ENCODE data around the gene USF1.

DNA sequence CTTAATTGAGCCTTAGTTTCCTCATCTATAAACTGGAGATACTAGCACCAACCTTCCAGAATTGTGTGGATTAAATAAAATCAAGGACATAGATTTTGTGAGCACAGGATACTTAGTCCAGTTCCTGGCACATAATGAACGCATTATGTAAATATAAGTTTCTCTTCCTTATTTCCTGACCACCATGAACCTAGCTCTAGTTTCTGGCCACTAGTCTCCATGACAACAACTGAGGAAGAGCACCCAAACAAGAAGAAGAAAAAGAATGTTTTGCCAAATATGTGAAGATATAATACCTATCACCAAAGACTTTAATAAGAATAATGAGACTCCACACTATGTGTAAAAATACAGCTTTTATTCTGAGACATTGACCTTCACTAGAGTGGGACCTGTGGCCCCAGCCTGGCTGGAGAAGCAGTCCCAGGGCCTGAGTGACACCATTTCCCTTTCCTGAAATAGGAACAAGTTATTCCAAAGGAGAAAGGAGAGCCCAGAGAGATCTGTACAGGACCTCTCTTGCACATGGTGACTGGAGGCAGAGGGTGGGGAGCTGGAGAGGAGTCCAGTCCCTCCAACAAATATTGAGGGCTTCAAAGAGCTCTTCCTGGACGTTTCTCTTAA lies 940 bp upstream of the USF1 start:
- TF ChIP-seq, protein P1, sequence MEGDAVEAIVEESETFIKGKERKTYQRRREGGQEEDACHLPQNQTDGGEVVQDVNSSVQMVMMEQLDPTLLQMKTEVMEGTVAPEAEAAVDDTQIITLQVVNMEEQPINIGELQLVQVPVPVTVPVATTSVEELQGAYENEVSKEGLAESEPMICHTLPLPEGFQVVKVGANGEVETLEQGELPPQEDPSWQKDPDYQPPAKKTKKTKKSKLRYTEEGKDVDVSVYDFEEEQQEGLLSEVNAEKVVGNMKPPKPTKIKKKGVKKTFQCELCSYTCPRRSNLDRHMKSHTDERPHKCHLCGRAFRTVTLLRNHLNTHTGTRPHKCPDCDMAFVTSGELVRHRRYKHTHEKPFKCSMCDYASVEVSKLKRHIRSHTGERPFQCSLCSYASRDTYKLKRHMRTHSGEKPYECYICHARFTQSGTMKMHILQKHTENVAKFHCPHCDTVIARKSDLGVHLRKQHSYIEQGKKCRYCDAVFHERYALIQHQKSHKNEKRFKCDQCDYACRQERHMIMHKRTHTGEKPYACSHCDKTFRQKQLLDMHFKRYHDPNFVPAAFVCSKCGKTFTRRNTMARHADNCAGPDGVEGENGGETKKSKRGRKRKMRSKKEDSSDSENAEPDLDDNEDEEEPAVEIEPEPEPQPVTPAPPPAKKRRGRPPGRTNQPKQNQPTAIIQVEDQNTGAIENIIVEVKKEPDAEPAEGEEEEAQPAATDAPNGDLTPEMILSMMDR (IDR thresholded peaks at IDR 0.05), result no peak
- TF ChIP-seq POLR2A (IDR thresholded peaks at IDR 0.05), result no peak
